WERI-Rb-1 (cell line): ENCODE results near the gene STXBP2.

Experiments
- DNase-seq: peaks from one replicate; pipeline ENCODE4 v3.0.0-alpha.2; 2020
- H3K27ac ChIP-seq: fragments of 250-450 bp; sonication (Bioruptor Pico); 2 replicates; pipeline ENCODE4 v1.5.1; 2020; ENCODE audit warnings: mild to moderate bottlenecking, moderate library complexity
- H3K27me3 ChIP-seq: fragments of 250-450 bp; sonication (Bioruptor Pico); 2 replicates; pipeline ENCODE4 v1.5.1; 2021; ENCODE audit warnings: mild to moderate bottlenecking, low read depth, moderate library complexity; ENCODE audit not compliant: insufficient read depth, severe bottlenecking
- H3K36me3 ChIP-seq: fragments of 250-450 bp; sonication (Bioruptor Pico); 2 replicates; pipeline ENCODE4 v1.5.1; 2020; ENCODE audit warnings: mild to moderate bottlenecking, moderate library complexity
- H3K4me3 ChIP-seq: 2 replicates; pipeline ENCODE4 v1.5.1; 2011; ENCODE audit warnings: low read depth, mild to moderate bottlenecking, control low read depth, low read length
- H3K9me3 ChIP-seq: fragments of 250-450 bp; sonication (Bioruptor Pico); 2 replicates; pipeline ENCODE4 v1.5.1; 2021; ENCODE audit warnings: mild to moderate bottlenecking, moderate library complexity; ENCODE audit not compliant: severe bottlenecking
- CTCF ChIP-seq: IDR thresholded peaks from 2 replicates; pipeline ENCODE4 v1.5.1; 2011; ENCODE audit warnings: low read depth, mild to moderate bottlenecking, control low read depth, inconsistent platforms, low read length

The STXBP2 gene

GRCh38 chr19:7605490-7606222, 31.3 kb upstream of the STXBP2 start:
- DNase-seq = peak; percentile 60
- Histone ChIP-seq H3K9me3 (no peaks in the 10 kb centered on the region), H3K4me3 (no peak overlapping the region), H3K27me3 (no peaks in the 10 kb centered on the region), H3K27ac (no peak overlapping the region), H3K36me3 (no peaks in the 10 kb centered on the region; the same call in 1 of the 2 replicates)
- TF ChIP-seq CTCF = no peak

GRCh38 chr19:7606289-7606688, 30.6 kb upstream of the STXBP2 start:
- Histone ChIP-seq H3K36me3 (no peaks in the 10 kb centered on the region; the same call in 1 of the 2 replicates), H3K27ac (no peak overlapping the region), H3K27me3 (no peaks in the 10 kb centered on the region), H3K4me3 (no peak overlapping the region), H3K9me3 (no peaks in the 10 kb centered on the region)
- TF ChIP-seq CTCF = no peak
- no peak for DNase-seq

GRCh38 chr19:7607212-7607873, 29.6 kb upstream of the STXBP2 start:
- Histone ChIP-seq H3K9me3 (no peaks in the 10 kb centered on the region), H3K27ac (no peak overlapping the region), H3K36me3 (no peaks in the 10 kb centered on the region; the same call in none of the 2 replicates), H3K27me3 (no peaks in the 10 kb centered on the region), H3K4me3 (no peak overlapping the region)
- TF ChIP-seq CTCF = no peak
- no peak for DNase-seq

- DNase-seq = no peak
- H3K27ac ChIP-seq = no peak overlapping the region
- no peaks in the 10 kb centered on the region for H3K9me3 ChIP-seq
- no peak overlapping the region for H3K4me3 ChIP-seq
- no peaks in the 10 kb centered on the region for H3K27me3 ChIP-seq
- H3K36me3 ChIP-seq = no peaks in the 10 kb centered on the region; the same call in none of the 2 replicates
- TF ChIP-seq CTCF = no peak
Observed at GRCh38 chr19:7607874-7608560, 28.9 kb upstream of the STXBP2 start.

GRCh38 chr19:7610491-7611240, 26.2 kb upstream of the STXBP2 start:
- Histone ChIP-seq H3K4me3 (no peak overlapping the region), H3K27ac (no peak overlapping the region), H3K9me3 (no peaks in the 10 kb centered on the region), H3K27me3 (no peaks in the 10 kb centered on the region), H3K36me3 (peaks cover 4% of the 10 kb centered on the region)
- TF ChIP-seq CTCF = no peak
- DNase-seq = peak; percentile 3
